Natural killer cell (primary cell): ENCODE data around the gene ZCRB1. TPM values are rescaled to one million over a fixed set of nuclear protein-coding genes. Genes with fewer than 3 reads are reported as not detected.

Experiments used
- ATAC-seq, 3 donors: fragments of 150-1000 bp in 2 of 3; fragments of 200-7000 bp in 1 of 3; cut with Tn5 transposase; 1 replicate in 1 of 3; 2 replicates in 2 of 3; pipeline ENCODE4 v1.10.0; 2021; ENCODE audit warnings: mild to moderate bottlenecking in 2 of 3, moderate library complexity in 2 of 3
- DNase-seq, 2 donors: peaks; one replicate each; pipeline versions ENCODE4 v3.0.0 to v3.0.0-alpha.2; 2013 to 2021; ENCODE audit warnings: mixed read lengths in 1 of 2
- H3K27ac ChIP-seq: one replicate; pipeline ENCODE4 v1.5.1; 2013; ENCODE audit warnings: mild to moderate bottlenecking, low read length
- H3K27me3 ChIP-seq: one replicate; pipeline ENCODE4 v1.6.1; 2013; ENCODE audit warnings: low read length; ENCODE audit not compliant: control insufficient read depth, insufficient read depth
- H3K36me3 ChIP-seq: one replicate; pipeline ENCODE4 v1.6.1; 2013; ENCODE audit warnings: low read length; ENCODE audit not compliant: control insufficient read depth, insufficient read depth
- H3K4me1 ChIP-seq: one replicate; pipeline ENCODE4 v1.6.1; 2013; ENCODE audit warnings: low read length; ENCODE audit not compliant: control insufficient read depth, insufficient read depth
- H3K4me3 ChIP-seq: one replicate; pipeline ENCODE4 v1.5.1; 2013; ENCODE audit warnings: low read length
- H3K9me3 ChIP-seq: one replicate; pipeline ENCODE4 v1.6.1; 2013; ENCODE audit warnings: low read length; ENCODE audit not compliant: control insufficient read depth, insufficient read depth
- H3K27ac Mint-ChIP-seq, 2 donors: one replicate each; pipeline ENCODE4 v1.8.0; 2022; ENCODE audit warnings: mild to moderate bottlenecking in 2 of 2, mixed read lengths in 2 of 2, moderate library complexity in 1 of 2
- H3K27me3 Mint-ChIP-seq, 2 donors: one replicate each; pipeline ENCODE4 v1.8.0; 2022; ENCODE audit warnings: low read depth in 2 of 2, mixed read lengths in 2 of 2
- H3K36me3 Mint-ChIP-seq: one replicate; pipeline ENCODE4 v1.8.0; 2022; ENCODE audit warnings: mixed read lengths
- H3K4me1 Mint-ChIP-seq, 2 donors: one replicate each; pipeline ENCODE4 v1.8.0; 2022; ENCODE audit warnings: mixed read lengths in 2 of 2
- H3K4me3 Mint-ChIP-seq: one replicate; pipeline ENCODE4 v1.8.0; 2022; ENCODE audit warnings: mild to moderate bottlenecking, moderate library complexity, mixed read lengths
- H3K9me3 Mint-ChIP-seq, 2 donors: one replicate each; pipeline ENCODE4 v1.8.0; 2022; ENCODE audit warnings: mixed read lengths in 2 of 2
- WGBS: methylation state at CpG from one replicate; pipeline ENCODE4 v1.1.7; 2013; ENCODE audit warnings: missing lambda C conversion rate; ENCODE audit not compliant: insufficient coverage; 5-methylcytosine and 5-hydroxymethylcytosine counted together
- intact Hi-C: fragments of 100-400 bp; cut with micrococcal nuclease; formaldehyde crosslinking; loops from one replicate; pipeline ENCODE4 v1.14.2; 2022
- total RNA-seq, 4 donors: library from RNA; stranded (reverse); fragments of 120-200 nt in 1 of 4; gene quantifications; one replicate each; pipeline versions ENCODE4 v1.2.3 to v1.2.4, GENCODE V29; 2013 to 2022
- TF ChIP-seq, protein P1 (sequence below): fragments of 200-600 bp; IDR thresholded peaks from one replicate; pipeline ENCODE4 v1.8.0; 2022; ENCODE audit warnings: antibody characterized with exemption

Gene ZCRB1
- total RNA-seq, 3 donors from 2014 or later (not counting 1 experiment from before 2014, with no cell fraction given), result 28.0 to 35.9 (median 33.8) TPM

GRCh38 chr12:42308390-42308789, 17.5 kb downstream of the ZCRB1 start:
- DNase-seq (no peak), ATAC-seq (no peak)
- 100% methylated on average over 2 of the region's 2 CpGs for WGBS
- H3K9me3 ChIP-seq, result no peaks in the 10 kb centered on the region
- Mint-ChIP-seq H3K36me3 (peaks cover 5% of the 10 kb centered on the region), H3K27me3 (no peaks in the 10 kb centered on the region), H3K9me3 (no peaks in the 10 kb centered on the region), H3K27ac (no peak overlapping the region), H3K4me1 (no peaks in the 10 kb centered on the region), H3K4me3 (no peak overlapping the region)
- H3K4me3 ChIP-seq, result no peak overlapping the region
- intact Hi-C loops, result no loop called here
- H3K27me3 ChIP-seq, result no peaks in the 10 kb centered on the region
- no peaks in the 10 kb centered on the region for H3K4me1 ChIP-seq
- peaks cover 6% of the 10 kb centered on the region for H3K36me3 ChIP-seq
- TF ChIP-seq, protein P1, sequence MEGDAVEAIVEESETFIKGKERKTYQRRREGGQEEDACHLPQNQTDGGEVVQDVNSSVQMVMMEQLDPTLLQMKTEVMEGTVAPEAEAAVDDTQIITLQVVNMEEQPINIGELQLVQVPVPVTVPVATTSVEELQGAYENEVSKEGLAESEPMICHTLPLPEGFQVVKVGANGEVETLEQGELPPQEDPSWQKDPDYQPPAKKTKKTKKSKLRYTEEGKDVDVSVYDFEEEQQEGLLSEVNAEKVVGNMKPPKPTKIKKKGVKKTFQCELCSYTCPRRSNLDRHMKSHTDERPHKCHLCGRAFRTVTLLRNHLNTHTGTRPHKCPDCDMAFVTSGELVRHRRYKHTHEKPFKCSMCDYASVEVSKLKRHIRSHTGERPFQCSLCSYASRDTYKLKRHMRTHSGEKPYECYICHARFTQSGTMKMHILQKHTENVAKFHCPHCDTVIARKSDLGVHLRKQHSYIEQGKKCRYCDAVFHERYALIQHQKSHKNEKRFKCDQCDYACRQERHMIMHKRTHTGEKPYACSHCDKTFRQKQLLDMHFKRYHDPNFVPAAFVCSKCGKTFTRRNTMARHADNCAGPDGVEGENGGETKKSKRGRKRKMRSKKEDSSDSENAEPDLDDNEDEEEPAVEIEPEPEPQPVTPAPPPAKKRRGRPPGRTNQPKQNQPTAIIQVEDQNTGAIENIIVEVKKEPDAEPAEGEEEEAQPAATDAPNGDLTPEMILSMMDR, result no peak
- H3K27ac ChIP-seq, result no peak overlapping the region

- H3K27ac ChIP-seq, result no peak overlapping the region
- WGBS, result no CpG with 5 or more reads among the region's 3 CpGs
- intact Hi-C loops, result no loop called here
- no peaks in the 10 kb centered on the region for H3K9me3 ChIP-seq
- H3K36me3 Mint-ChIP-seq, result no peaks in the 10 kb centered on the region
- DNase-seq, result no peak
- no peaks in the 10 kb centered on the region for H3K27me3 ChIP-seq
- TF ChIP-seq, protein P1, result no peak
- ATAC-seq, result no peak
- H3K27ac Mint-ChIP-seq, result no peak overlapping the region
- H3K27me3 Mint-ChIP-seq, result no peaks in the 10 kb centered on the region
- no peak overlapping the region for H3K4me3 ChIP-seq
- no peaks in the 10 kb centered on the region for H3K9me3 Mint-ChIP-seq
- no peaks in the 10 kb centered on the region for H3K4me1 Mint-ChIP-seq
- no peaks in the 10 kb centered on the region for H3K36me3 ChIP-seq
- no peaks in the 10 kb centered on the region for H3K4me1 ChIP-seq
- H3K4me3 Mint-ChIP-seq, result no peak overlapping the region
Observed at GRCh38 chr12:42306297-42306696, 19.6 kb downstream of the ZCRB1 start.

DNA sequence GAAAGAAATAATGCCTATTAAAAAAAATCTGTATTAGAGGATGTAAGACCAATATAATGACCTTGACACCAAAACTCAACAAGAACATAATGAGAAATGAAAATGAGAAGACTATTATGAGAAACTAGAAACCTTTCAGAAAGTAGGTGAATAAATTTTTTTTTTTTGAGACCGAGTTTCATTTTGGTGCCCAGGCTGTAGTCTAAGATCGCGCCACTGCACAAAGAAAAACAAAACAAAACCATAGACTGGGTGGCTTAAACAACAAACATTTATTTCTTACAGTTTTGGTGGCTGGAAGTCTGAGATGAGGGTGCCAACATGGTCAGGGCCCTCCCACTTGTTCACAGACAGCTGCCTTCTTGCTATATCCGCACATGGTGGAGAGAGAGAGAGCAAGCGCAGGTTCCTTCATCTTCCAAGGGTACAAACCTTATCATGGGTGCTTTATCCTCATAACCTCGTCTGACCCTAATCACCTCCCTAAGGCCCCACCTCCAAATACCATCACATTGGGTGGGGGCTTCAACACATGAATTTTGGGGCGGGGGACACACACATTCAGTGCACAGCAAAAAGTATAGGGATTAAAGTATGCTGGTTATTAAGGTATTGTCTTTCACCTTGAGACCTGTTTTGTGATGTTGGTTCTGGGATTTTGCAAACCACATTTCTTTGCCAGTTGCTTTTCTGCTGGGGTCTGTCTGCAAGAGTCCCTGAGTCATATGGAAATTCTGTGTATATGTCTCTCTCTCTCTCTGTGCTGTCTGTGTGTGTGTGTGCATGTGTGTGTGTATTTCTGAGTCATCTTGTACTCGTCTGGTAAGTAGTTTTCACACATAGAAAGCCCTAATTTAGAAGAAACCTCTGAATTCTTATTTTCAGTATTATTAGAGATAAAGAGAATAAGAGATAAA, 26.2 kb downstream of the ZCRB1 start:
- 70% methylated on average over 5 of the region's 8 CpGs for WGBS
- H3K36me3 ChIP-seq, result no peaks in the 10 kb centered on the region
- H3K27ac ChIP-seq, result no peak overlapping the region
- Mint-ChIP-seq H3K9me3 (no peaks in the 10 kb centered on the region), H3K4me3 (no peak overlapping the region), H3K27me3 (no peaks in the 10 kb centered on the region), H3K4me1 (no peaks in the 10 kb centered on the region), H3K27ac (no peak overlapping the region), H3K36me3 (no peaks in the 10 kb centered on the region)
- DNase-seq (peak in 1 of 2 donors; percentile 34), ATAC-seq (peak in 2 of 3 donors; percentile 18 to 53)
- H3K4me3 ChIP-seq, result no peak overlapping the region
- intact Hi-C loops, result no loop called here
- TF ChIP-seq, protein P1, result no peak
- peaks cover 4% of the 10 kb centered on the region for H3K9me3 ChIP-seq
- no peaks in the 10 kb centered on the region for H3K4me1 ChIP-seq
- H3K27me3 ChIP-seq, result no peaks in the 10 kb centered on the region
